Measurements from ENCODE around the gene PHC3.
A peak's percentile ranks its signal among the peaks of the same experiment; 100 is the strongest.

The PHC3 gene

GRCh38 chr3:170155604-170156003 lies 25.9 kb downstream of the PHC3 start:
- H3K27me3 ChIP-seq (ENCODE audit: insufficient read depth, poor library complexity, severe bottlenecking) = no peaks in the 10 kb centered on the region
- TF ChIP-seq, protein P1, sequence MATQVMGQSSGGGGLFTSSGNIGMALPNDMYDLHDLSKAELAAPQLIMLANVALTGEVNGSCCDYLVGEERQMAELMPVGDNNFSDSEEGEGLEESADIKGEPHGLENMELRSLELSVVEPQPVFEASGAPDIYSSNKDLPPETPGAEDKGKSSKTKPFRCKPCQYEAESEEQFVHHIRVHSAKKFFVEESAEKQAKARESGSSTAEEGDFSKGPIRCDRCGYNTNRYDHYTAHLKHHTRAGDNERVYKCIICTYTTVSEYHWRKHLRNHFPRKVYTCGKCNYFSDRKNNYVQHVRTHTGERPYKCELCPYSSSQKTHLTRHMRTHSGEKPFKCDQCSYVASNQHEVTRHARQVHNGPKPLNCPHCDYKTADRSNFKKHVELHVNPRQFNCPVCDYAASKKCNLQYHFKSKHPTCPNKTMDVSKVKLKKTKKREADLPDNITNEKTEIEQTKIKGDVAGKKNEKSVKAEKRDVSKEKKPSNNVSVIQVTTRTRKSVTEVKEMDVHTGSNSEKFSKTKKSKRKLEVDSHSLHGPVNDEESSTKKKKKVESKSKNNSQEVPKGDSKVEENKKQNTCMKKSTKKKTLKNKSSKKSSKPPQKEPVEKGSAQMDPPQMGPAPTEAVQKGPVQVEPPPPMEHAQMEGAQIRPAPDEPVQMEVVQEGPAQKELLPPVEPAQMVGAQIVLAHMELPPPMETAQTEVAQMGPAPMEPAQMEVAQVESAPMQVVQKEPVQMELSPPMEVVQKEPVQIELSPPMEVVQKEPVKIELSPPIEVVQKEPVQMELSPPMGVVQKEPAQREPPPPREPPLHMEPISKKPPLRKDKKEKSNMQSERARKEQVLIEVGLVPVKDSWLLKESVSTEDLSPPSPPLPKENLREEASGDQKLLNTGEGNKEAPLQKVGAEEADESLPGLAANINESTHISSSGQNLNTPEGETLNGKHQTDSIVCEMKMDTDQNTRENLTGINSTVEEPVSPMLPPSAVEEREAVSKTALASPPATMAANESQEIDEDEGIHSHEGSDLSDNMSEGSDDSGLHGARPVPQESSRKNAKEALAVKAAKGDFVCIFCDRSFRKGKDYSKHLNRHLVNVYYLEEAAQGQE (IDR thresholded peaks at IDR 0.05; ENCODE audit: insufficient replicate concordance, low read depth) = no peak
- TF ChIP-seq, protein P2, sequence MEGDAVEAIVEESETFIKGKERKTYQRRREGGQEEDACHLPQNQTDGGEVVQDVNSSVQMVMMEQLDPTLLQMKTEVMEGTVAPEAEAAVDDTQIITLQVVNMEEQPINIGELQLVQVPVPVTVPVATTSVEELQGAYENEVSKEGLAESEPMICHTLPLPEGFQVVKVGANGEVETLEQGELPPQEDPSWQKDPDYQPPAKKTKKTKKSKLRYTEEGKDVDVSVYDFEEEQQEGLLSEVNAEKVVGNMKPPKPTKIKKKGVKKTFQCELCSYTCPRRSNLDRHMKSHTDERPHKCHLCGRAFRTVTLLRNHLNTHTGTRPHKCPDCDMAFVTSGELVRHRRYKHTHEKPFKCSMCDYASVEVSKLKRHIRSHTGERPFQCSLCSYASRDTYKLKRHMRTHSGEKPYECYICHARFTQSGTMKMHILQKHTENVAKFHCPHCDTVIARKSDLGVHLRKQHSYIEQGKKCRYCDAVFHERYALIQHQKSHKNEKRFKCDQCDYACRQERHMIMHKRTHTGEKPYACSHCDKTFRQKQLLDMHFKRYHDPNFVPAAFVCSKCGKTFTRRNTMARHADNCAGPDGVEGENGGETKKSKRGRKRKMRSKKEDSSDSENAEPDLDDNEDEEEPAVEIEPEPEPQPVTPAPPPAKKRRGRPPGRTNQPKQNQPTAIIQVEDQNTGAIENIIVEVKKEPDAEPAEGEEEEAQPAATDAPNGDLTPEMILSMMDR (IDR thresholded peaks at IDR 0.05; ENCODE audit: insufficient read depth, low read length) = no peak
- no peak for TF ChIP-seq SPI1 (IDR thresholded peaks at IDR 0.05; ENCODE audit: borderline replicate concordance, low read depth)
- TF ChIP-seq POLR2AphosphoS5 (IDR thresholded peaks at IDR 0.05; ENCODE audit: low read depth) = no peak
- TF ChIP-seq GABPA (IDR thresholded peaks at IDR 0.05; ENCODE audit: low read depth) = no peak
- DNase-seq (ENCODE audit: low read depth in 1 of 2, low spot score in 1 of 2) = no peak
- H3K27ac ChIP-seq (replicated peaks) = no peak overlapping the region; the same call in 1 of the 2 replicates
- H3K4me3 ChIP-seq (replicated peaks; ENCODE audit: insufficient read depth, low read length) = no peak overlapping the region

GRCh38 chr3:170154569-170155143 lies 26.9 kb downstream of the PHC3 start:
- Histone ChIP-seq H3K27me3 (ENCODE audit: insufficient read depth, poor library complexity, severe bottlenecking) (no peaks in the 10 kb centered on the region), H3K27ac (replicated peaks) (peak overlapping the region; percentile 57), H3K4me3 (replicated peaks; ENCODE audit: insufficient read depth, low read length) (no peak overlapping the region)
- peak in 1 of 2 experiments; percentile 36 for DNase-seq (ENCODE audit: low read depth in 1 of 2, low spot score in 1 of 2)
- TF ChIP-seq, protein P2 (IDR thresholded peaks at IDR 0.05; ENCODE audit: insufficient read depth, low read length) = no peak
- peak; percentile 99 for TF ChIP-seq SPI1 (IDR thresholded peaks at IDR 0.05; ENCODE audit: borderline replicate concordance, low read depth)
- TF ChIP-seq GABPA (IDR thresholded peaks at IDR 0.05; ENCODE audit: low read depth) = no peak

GRCh38 chr3:170154084-170154483 lies 27.4 kb downstream of the PHC3 start:
- H3K27ac ChIP-seq (replicated peaks) = peak overlapping the region; percentile 57
- TF ChIP-seq, protein P1 (IDR thresholded peaks at IDR 0.05; ENCODE audit: insufficient replicate concordance, low read depth) = no peak
- TF ChIP-seq, protein P2 (IDR thresholded peaks at IDR 0.05; ENCODE audit: insufficient read depth, low read length) = no peak
- TF ChIP-seq POLR2AphosphoS5 (IDR thresholded peaks at IDR 0.05; ENCODE audit: low read depth) (no peak), GABPA (IDR thresholded peaks at IDR 0.05; ENCODE audit: low read depth) (no peak), SPI1 (IDR thresholded peaks at IDR 0.05; ENCODE audit: borderline replicate concordance, low read depth) (no peak)
- no peak for DNase-seq (ENCODE audit: low read depth in 1 of 2, low spot score in 1 of 2)
- no peak overlapping the region for H3K4me3 ChIP-seq (replicated peaks; ENCODE audit: insufficient read depth, low read length)
- H3K27me3 ChIP-seq (ENCODE audit: insufficient read depth, poor library complexity, severe bottlenecking) = no peaks in the 10 kb centered on the region

GRCh38 chr3:170151536-170151935 lies 30.0 kb downstream of the PHC3 start:
- Histone ChIP-seq H3K27me3 (ENCODE audit: insufficient read depth, poor library complexity, severe bottlenecking) (no peaks in the 10 kb centered on the region), H3K4me3 (replicated peaks; ENCODE audit: insufficient read depth, low read length) (no peak overlapping the region), H3K27ac (replicated peaks) (no peak overlapping the region)
- TF ChIP-seq, protein P1 (IDR thresholded peaks at IDR 0.05; ENCODE audit: insufficient replicate concordance, low read depth) = no peak
- TF ChIP-seq, protein P2 (IDR thresholded peaks at IDR 0.05; ENCODE audit: insufficient read depth, low read length) = no peak
- TF ChIP-seq SPI1 (IDR thresholded peaks at IDR 0.05; ENCODE audit: borderline replicate concordance, low read depth) (no peak), GABPA (IDR thresholded peaks at IDR 0.05; ENCODE audit: low read depth) (no peak), POLR2AphosphoS5 (IDR thresholded peaks at IDR 0.05; ENCODE audit: low read depth) (no peak)
- no peak for DNase-seq (ENCODE audit: low read depth in 1 of 2, low spot score in 1 of 2)

All from HL-60 (cell line).